HepG2 (cell line): Measurements from ENCODE around the gene ZNF697. TPM values are rescaled to one million over a fixed set of nuclear protein-coding genes. Genes with fewer than 3 reads are reported as not detected.

ENCODE experiments used
- ATAC-seq: fragments of 200-7000 bp; cut with Tn5 transposase; 3 replicates; pipeline ENCODE4 v1.9.1; 2020; ENCODE audit warnings: mild to moderate bottlenecking, moderate library complexity
- BruUV-seq: library from RNA; stranded (reverse); fragments of 400-500 nt; replicated peaks from 2 replicates; lab custom pipeline; 2021; lab: Mats Ljungman, UMichigan
- CTCF ChIA-PET: fragments of 300-600 bp; formaldehyde crosslinking; extraction: SDS; loops from one replicate; lab custom pipeline; 2021; ENCODE audit warnings: low total read pairs, inconsistent platforms, low intra/inter-chr PET ratio; lab: Yijun Ruan, JAX
- POLR2A ChIA-PET: fragments of 350-600 bp; sonication (Branson Sonifier 250); formaldehyde crosslinking; loops from one replicate; lab custom pipeline; 2020; ENCODE audit warnings: antibody characterized with exemption, inconsistent platforms; lab: Yijun Ruan, JAX
- DNase-seq: peaks from one replicate; pipeline ENCODE4 v3.0.0-alpha.2; 2015; ENCODE audit warnings: low spot score
- FAIRE-seq: peaks from 3 replicates; lab custom pipeline; 2011; peaks lifted over from hg19 to GRCh38; lab: Jason Lieb, UNC
- H2AFZ ChIP-seq: one replicate; pipeline ENCODE4 v1.6.1; 2011; ENCODE audit warnings: low read length, inconsistent platforms
- H3K27ac ChIP-seq: fragments of 300-600 bp; 3 replicates; pipeline ENCODE4 v1.8.0; 2011; ENCODE audit warnings: mixed run types, mild to moderate bottlenecking, mixed read lengths, low read length, inconsistent platforms; ENCODE audit not compliant: insufficient read depth; ENCODE audit errors: extremely low read length
- H3K27me3 ChIP-seq, 2 experiments: fragments of 200-600 bp in 1 of 2; 2 replicates in 1 of 2; 3 replicates in 1 of 2; pipeline versions ENCODE4 v1.6.0 to v1.8.0; 2011; ENCODE audit warnings: low read length in 2 of 2, mild to moderate bottlenecking in 2 of 2, moderate library complexity in 2 of 2, inconsistent platforms in 1 of 2; ENCODE audit not compliant: insufficient read depth in 2 of 2, control insufficient read depth in 1 of 2
- H3K36me3 ChIP-seq, 2 experiments: fragments of 200-600 bp in 1 of 2; replicated peaks in 1 of 2; 2 replicates in 1 of 2; 3 replicates in 1 of 2; pipeline versions ENCODE4 v1.5.1 to v1.8.0; 2011; ENCODE audit warnings: low read length in 2 of 2, inconsistent platforms in 1 of 2; ENCODE audit not compliant: insufficient read depth in 2 of 2, control insufficient read depth in 1 of 2
- H3K4me1 ChIP-seq: 2 replicates; pipeline ENCODE4 v1.5.1; 2012; ENCODE audit warnings: low read length, inconsistent platforms; ENCODE audit not compliant: insufficient read depth
- H3K4me2 ChIP-seq: 2 replicates; pipeline ENCODE4 v1.6.0; 2011; ENCODE audit warnings: low read depth, low read length, inconsistent platforms
- H3K4me3 ChIP-seq, 3 experiments: fragments of 200-600 bp in 1 of 3; sonication (generic), shearing (Covaris generic) in 1 of 3; replicated peaks in 1 of 3; 2 replicates each; pipeline ENCODE4 v1.5.1; 2011 to 2016; ENCODE audit warnings: low read length in 3 of 3, inconsistent platforms in 2 of 3, low read depth in 2 of 3, mild to moderate bottlenecking in 2 of 3, control low read depth in 1 of 3, mixed read lengths in 1 of 3; ENCODE audit not compliant: insufficient read depth in 1 of 3
- H3K79me2 ChIP-seq: one replicate; pipeline ENCODE4 v1.6.1; 2011; ENCODE audit warnings: low read length, inconsistent platforms; ENCODE audit not compliant: insufficient read depth
- H3K9ac ChIP-seq: 2 replicates; pipeline ENCODE4 v1.6.0; 2011; ENCODE audit warnings: mild to moderate bottlenecking, low read depth, low read length, inconsistent platforms; ENCODE audit not compliant: insufficient read depth
- H3K9me3 ChIP-seq: 2 replicates; pipeline ENCODE4 v1.5.1; 2012; ENCODE audit warnings: mild to moderate bottlenecking, low read length
- H4K20me1 ChIP-seq: 2 replicates; pipeline ENCODE4 v1.6.0; 2011; ENCODE audit warnings: inconsistent platforms, mild to moderate bottlenecking, low read length, moderate library complexity; ENCODE audit not compliant: insufficient read depth
- AHDC1 ChIP-seq: sonication (generic); formaldehyde crosslinking; IDR thresholded peaks from 2 replicates; pipeline ENCODE4 v1.5.1; 2020; ENCODE audit warnings: mild to moderate bottlenecking, missing genetic modification reagents, borderline replicate concordance
- DZIP1 ChIP-seq: sonication (generic); formaldehyde crosslinking; IDR thresholded peaks from 2 replicates; pipeline ENCODE4 v1.5.0; 2020; ENCODE audit warnings: mild to moderate bottlenecking, missing genetic modification reagents
- HOXD1 ChIP-seq: sonication (generic); formaldehyde crosslinking; IDR thresholded peaks from 2 replicates; pipeline ENCODE4 v1.5.0; 2020; ENCODE audit warnings: missing genetic modification reagents
- MED13 ChIP-seq: sonication (generic); formaldehyde crosslinking; IDR thresholded peaks from 2 replicates; pipeline ENCODE4 v1.5.0; 2020; ENCODE audit warnings: missing genetic modification reagents
- PREB ChIP-seq: sonication (generic); formaldehyde crosslinking; IDR thresholded peaks from 2 replicates; pipeline ENCODE4 v1.4.0; 2020; ENCODE audit warnings: missing genetic modification reagents
- RXRA ChIP-seq: sonication (generic); formaldehyde crosslinking; IDR thresholded peaks from 2 replicates; pipeline ENCODE4 v1.5.1; 2020; ENCODE audit warnings: missing genetic modification reagents
- TCF7 ChIP-seq: sonication (generic); IDR thresholded peaks from 2 replicates; pipeline ENCODE4 v1.6.1; 2016; ENCODE audit warnings: antibody characterized with exemption, low read depth
- TGIF2 ChIP-seq: IDR thresholded peaks from 2 replicates; pipeline ENCODE4 v1.6.1; 2016; ENCODE audit warnings: control low read depth, missing compliant biosample characterization
- ZNF503 ChIP-seq: sonication (generic); formaldehyde crosslinking; IDR thresholded peaks from 2 replicates; pipeline ENCODE4 v1.4.0; 2020; ENCODE audit warnings: missing genetic modification reagents
- ZNF556 ChIP-seq: sonication (generic); formaldehyde crosslinking; IDR thresholded peaks from 2 replicates; pipeline ENCODE4 v1.4.0; 2020; ENCODE audit warnings: mild to moderate bottlenecking, missing genetic modification reagents, borderline replicate concordance
- WGBS: methylation state at CpG from one replicate; pipeline ENCODE4 v1.1.6; 2017; ENCODE audit warnings: low lambda C conversion rate; 5-methylcytosine and 5-hydroxymethylcytosine counted together
- in situ Hi-C: cut with HindIII; loops from 2 replicates; pipeline ENCODE4 v1.10.0; 2017; ENCODE audit warnings: low pct_unique_long_range_greater_than_20kb; ENCODE audit not compliant: extremely low pct_ligation_motif_present
- intact Hi-C: fragments of 100-400 bp; cut with micrococcal nuclease; formaldehyde crosslinking; loops from one replicate; pipeline ENCODE4 v1.10.0; 2022; ENCODE audit not compliant: unreplicated experiment
- polyA plus RNA-seq, 8 experiments: library from polyadenylated mRNA; depleted of rRNA in 3 of 8; stranded (reverse) in 7 of 8; unstranded in 1 of 8; fragments of >200 nt; fragmentation: Illumina TruSeq in 4 of 8; extraction: Trizol in 4 of 8; gene quantifications; 2 replicates each; pipeline versions ENCODE4 v1.2.1 to v1.2.3, GENCODE V29; 2011 to 2016; ENCODE audit warnings: low read depth in 4 of 8, missing spikeins in 1 of 8, mixed read lengths in 1 of 8; ENCODE audit not compliant: insufficient read depth in 1 of 8
- total RNA-seq, 5 experiments: library from RNA; depleted of rRNA; stranded (reverse); fragments of >200 nt; fragmentation: Illumina TruSeq; extraction: Trizol; gene quantifications; 2 replicates each; pipeline ENCODE4 v1.2.3, GENCODE V29; 2016; ENCODE audit warnings: low read depth in 1 of 5

ZNF697 gene
- total and polyA plus RNA-seq, 2 of the 13 experiments (the other 11 are each of a cell fraction or from before 2014, with no cell fraction given), result 2.3 to 7.1 TPM

- POLR2A ChIA-PET, result interaction anchor here (1.4 kb wide), 1 partner anchor 14 kb away, joined by 3 read pairs; the partner anchor contains the start of gene ZNF697
- intact Hi-C loops (no loop called here), in situ Hi-C loops (loop anchor here (5.0 kb wide), 1 partner anchor 50 kb away; no protein-coding TSS in a partner anchor)
- no peak overlapping the region for H3K4me3 ChIP-seq
- WGBS, result 39% methylated on average over 3 of the region's 3 CpGs
- H2AFZ ChIP-seq, result no peak overlapping the region
- no peaks in the 10 kb centered on the region for H3K27me3 ChIP-seq
- no peaks in the 10 kb centered on the region for H3K79me2 ChIP-seq
- CTCF ChIA-PET, result interaction anchor here (1.7 to 4.4 kb wide), 2 partner anchors 46 to 49 kb away, joined by 6 to 68 read pairs; no protein-coding TSS in a partner anchor
- H3K4me1 ChIP-seq, result peaks cover 17% of the 10 kb centered on the region
- no peaks in the 10 kb centered on the region for H3K9me3 ChIP-seq
- no peak for ATAC-seq
- TF ChIP-seq TCF7, result no peak
- TF ChIP-seq PREB (CRISPR knock-in tag), result no peak
- TF ChIP-seq DZIP1 (CRISPR knock-in tag), result no peak
- TF ChIP-seq HOXD1 (CRISPR knock-in tag), result no peak
- no peak for TF ChIP-seq ZNF556
- TF ChIP-seq AHDC1 (CRISPR knock-in tag), result no peak
- no peak for TF ChIP-seq ZNF503 (CRISPR knock-in tag)
- no peak for TF ChIP-seq MED13 (CRISPR knock-in tag)
- TF ChIP-seq RXRA (CRISPR knock-in tag), result no peak
- TF ChIP-seq TGIF2 (CRISPR knock-in tag), result no peak
- no peak overlapping the region for H3K4me2 ChIP-seq
- no peaks in the 10 kb centered on the region for H4K20me1 ChIP-seq
- FAIRE-seq, result no peak
- DNase-seq, result no peak
- no TSS peak for BruUV-seq
- no peak overlapping the region for H3K9ac ChIP-seq
- H3K27ac ChIP-seq, result no peak overlapping the region
- H3K36me3 ChIP-seq, result no peaks in the 10 kb centered on the region
Measured at GRCh38 chr1:119662034-119662437, 14.0 kb upstream of the ZNF697 start.
